HUES48 (cell line): ENCODE measurements around the gene TJAP1.

Experiments
- H3K27ac ChIP-seq: one replicate; pipeline ENCODE4 v1.7.0; 2013; ENCODE audit warnings: low read depth, low read length, inconsistent platforms
- H3K27me3 ChIP-seq: 2 replicates; pipeline ENCODE4 v1.6.1; 2013; ENCODE audit warnings: mild to moderate bottlenecking, low read length; ENCODE audit not compliant: control insufficient read depth, insufficient read depth
- H3K36me3 ChIP-seq: 2 replicates; pipeline ENCODE4 v1.6.1; 2013; ENCODE audit warnings: low read length; ENCODE audit not compliant: control insufficient read depth, insufficient read depth
- H3K4me1 ChIP-seq: 2 replicates; pipeline ENCODE4 v1.6.1; 2013; ENCODE audit warnings: mild to moderate bottlenecking, low read length; ENCODE audit not compliant: control insufficient read depth, insufficient read depth
- H3K4me3 ChIP-seq: 2 replicates; pipeline ENCODE4 v1.5.1; 2013; ENCODE audit warnings: mild to moderate bottlenecking, low read depth, low read length
- H3K9ac ChIP-seq: 2 replicates; pipeline ENCODE4 v1.6.1; 2013; ENCODE audit warnings: mild to moderate bottlenecking, low read depth, low read length, moderate library complexity
- H3K9me3 ChIP-seq: 2 replicates; pipeline ENCODE4 v1.6.1; 2013; ENCODE audit warnings: low read length; ENCODE audit not compliant: control insufficient read depth, insufficient read depth

The TJAP1 gene

DNA sequence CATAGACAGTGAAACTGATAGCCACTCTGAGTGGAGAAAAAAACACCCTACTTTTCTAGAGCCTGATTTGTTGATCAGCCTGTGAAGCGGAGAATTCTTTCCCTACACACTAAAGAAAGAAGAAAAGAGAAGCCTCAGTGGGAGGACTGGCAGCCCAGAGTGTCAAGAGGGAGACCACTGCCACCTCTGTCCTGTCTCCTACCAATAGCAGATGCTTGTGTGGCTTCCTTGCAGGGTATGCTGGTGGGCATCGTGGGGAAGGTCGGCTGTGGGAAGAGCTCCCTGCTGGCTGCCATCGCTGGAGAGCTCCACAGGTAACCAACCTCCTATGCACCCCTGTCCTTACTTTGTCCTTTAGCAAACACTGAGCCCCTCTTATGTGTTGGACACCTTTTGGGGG lies 39.7 kb upstream of the TJAP1 start:
- H3K4me3 ChIP-seq, result no peak overlapping the region
- H3K4me1 ChIP-seq, result no peaks in the 10 kb centered on the region
- H3K36me3 ChIP-seq, result peaks cover 33% of the 10 kb centered on the region
- no peaks in the 10 kb centered on the region for H3K27me3 ChIP-seq
- H3K9ac ChIP-seq, result no peak overlapping the region
- H3K9me3 ChIP-seq, result no peaks in the 10 kb centered on the region
- no peak overlapping the region for H3K27ac ChIP-seq

DNA sequence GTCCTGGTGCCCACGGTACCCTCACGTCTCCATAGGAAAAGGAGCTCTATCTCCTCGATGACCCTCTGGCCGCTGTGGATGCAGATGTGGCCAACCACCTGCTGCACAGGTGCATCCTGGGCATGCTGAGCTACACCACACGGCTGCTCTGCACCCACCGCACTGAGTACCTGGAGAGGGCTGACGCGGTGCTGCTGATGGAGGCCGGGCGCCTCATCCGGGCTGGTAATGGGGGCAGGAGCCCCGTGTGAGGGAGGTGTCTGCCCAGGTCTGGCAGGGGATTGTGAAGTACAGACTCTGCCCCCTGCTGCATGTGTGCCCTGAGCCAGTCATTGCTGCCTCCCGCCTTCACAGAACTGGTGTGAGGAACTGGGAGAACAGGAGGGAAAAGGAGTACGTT lies 34.4 kb upstream of the TJAP1 start:
- Histone ChIP-seq H3K27ac (no peak overlapping the region), H3K9me3 (no peaks in the 10 kb centered on the region), H3K4me3 (no peak overlapping the region), H3K4me1 (no peaks in the 10 kb centered on the region), H3K36me3 (peaks cover 56% of the 10 kb centered on the region), H3K27me3 (no peaks in the 10 kb centered on the region), H3K9ac (no peak overlapping the region)

DNA sequence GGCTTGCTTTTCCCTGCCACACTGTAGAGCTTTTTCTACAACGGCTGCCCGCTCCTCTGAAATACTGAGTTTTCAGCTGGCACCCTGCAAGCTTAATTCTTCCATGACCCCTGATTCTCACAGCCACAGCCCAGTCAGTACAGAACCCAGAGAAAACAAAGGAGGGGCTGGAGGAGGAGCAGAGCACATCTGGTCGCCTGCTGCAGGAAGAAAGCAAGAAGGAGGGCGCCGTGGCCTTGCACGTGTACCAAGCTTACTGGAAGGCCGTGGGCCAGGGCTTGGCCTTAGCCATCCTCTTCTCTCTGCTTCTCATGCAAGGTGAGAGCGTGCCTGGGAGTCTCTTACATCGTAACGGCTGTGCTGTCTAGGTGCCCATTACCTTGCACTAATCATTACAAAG lies 33.3 kb upstream of the TJAP1 start:
- no peaks in the 10 kb centered on the region for H3K9me3 ChIP-seq
- no peaks in the 10 kb centered on the region for H3K27me3 ChIP-seq
- no peak overlapping the region for H3K27ac ChIP-seq
- no peaks in the 10 kb centered on the region for H3K4me1 ChIP-seq
- H3K36me3 ChIP-seq, result peaks cover 63% of the 10 kb centered on the region
- no peak overlapping the region for H3K9ac ChIP-seq
- H3K4me3 ChIP-seq, result no peak overlapping the region

DNA sequence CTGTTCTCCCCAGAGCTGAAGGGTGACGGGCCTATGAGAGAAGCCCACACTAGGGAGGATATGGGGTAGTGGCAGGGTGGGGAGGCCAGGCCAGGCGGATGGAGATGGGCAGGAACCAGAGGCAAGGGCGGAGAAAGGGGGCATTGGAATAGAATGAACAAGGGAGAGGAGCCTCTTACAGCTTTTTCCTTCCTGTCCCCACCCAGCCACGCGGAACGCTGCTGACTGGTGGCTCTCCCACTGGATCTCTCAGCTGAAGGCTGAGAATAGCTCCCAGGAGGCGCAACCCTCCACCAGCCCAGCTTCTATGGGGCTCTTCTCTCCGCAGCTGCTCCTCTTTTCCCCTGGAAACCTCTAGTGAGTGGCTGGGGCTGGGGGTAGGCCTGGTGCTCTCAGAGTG lies 32.8 kb upstream of the TJAP1 start:
- no peak overlapping the region for H3K9ac ChIP-seq
- H3K27me3 ChIP-seq, result no peaks in the 10 kb centered on the region
- no peak overlapping the region for H3K4me3 ChIP-seq
- H3K9me3 ChIP-seq, result no peaks in the 10 kb centered on the region
- no peaks in the 10 kb centered on the region for H3K4me1 ChIP-seq
- peaks cover 69% of the 10 kb centered on the region for H3K36me3 ChIP-seq
- H3K27ac ChIP-seq, result no peak overlapping the region

DNA sequence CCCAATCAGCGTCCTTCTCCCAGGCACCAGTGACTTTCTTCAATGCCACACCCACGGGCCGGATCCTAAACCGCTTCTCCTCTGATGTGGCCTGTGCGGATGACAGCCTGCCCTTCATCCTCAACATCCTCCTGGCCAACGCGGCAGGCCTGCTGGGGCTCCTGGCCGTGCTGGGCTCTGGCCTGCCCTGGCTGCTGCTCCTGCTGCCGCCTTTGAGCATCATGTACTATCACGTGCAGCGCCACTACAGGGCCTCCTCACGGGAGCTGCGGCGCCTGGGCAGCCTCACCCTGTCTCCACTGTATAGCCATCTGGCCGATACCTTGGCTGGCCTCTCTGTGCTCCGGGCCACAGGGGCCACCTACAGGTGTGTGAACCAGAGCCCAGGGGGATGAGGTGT lies 31.8 kb upstream of the TJAP1 start:
- Histone ChIP-seq H3K36me3 (peaks cover 79% of the 10 kb centered on the region), H3K9ac (no peak overlapping the region), H3K27me3 (no peaks in the 10 kb centered on the region), H3K27ac (no peak overlapping the region), H3K9me3 (no peaks in the 10 kb centered on the region), H3K4me1 (no peaks in the 10 kb centered on the region), H3K4me3 (no peak overlapping the region)

DNA sequence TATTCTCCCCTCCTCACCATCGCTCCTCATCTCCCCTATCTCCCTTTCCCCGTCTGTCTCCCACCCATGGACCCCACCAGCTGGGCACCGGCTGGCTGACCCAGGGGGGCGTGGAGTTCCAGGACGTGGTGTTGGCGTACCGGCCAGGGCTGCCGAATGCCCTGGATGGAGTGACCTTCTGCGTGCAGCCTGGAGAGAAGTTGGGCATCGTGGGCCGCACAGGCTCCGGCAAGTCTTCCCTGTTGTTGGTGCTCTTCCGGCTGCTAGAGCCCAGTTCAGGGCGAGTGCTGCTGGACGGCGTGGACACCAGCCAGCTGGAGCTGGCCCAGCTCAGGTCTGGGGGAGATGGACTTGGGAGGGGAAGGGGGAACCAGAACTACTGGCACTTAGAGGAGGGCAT lies 29.8 kb upstream of the TJAP1 start:
- Histone ChIP-seq H3K9ac (no peak overlapping the region), H3K27me3 (no peaks in the 10 kb centered on the region), H3K36me3 (peaks cover 74% of the 10 kb centered on the region), H3K4me1 (no peaks in the 10 kb centered on the region), H3K4me3 (no peak overlapping the region), H3K27ac (no peak overlapping the region), H3K9me3 (no peaks in the 10 kb centered on the region)

DNA sequence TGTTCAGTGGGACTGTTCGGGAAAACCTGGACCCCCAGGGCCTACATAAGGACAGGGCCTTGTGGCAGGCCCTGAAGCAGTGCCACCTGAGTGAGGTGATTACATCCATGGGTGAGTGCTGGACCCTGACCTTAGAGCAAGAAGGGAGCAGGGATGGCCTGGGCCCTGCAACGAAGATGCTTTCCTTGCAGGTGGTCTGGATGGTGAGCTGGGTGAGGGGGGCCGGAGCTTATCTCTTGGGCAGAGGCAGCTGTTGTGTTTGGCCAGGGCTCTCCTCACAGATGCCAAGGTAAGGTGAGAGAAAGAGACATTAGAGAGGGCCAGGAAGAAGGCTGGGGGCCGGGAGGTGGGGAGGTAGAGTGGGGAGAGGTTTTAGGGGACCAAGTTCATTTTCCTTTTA lies 28.5 kb upstream of the TJAP1 start:
- Histone ChIP-seq H3K27me3 (peaks cover 3% of the 10 kb centered on the region; the same call in 1 of the 2 replicates), H3K9ac (no peak overlapping the region), H3K36me3 (peaks cover 64% of the 10 kb centered on the region), H3K4me3 (no peak overlapping the region), H3K4me1 (no peaks in the 10 kb centered on the region), H3K9me3 (no peaks in the 10 kb centered on the region), H3K27ac (no peak overlapping the region)

DNA sequence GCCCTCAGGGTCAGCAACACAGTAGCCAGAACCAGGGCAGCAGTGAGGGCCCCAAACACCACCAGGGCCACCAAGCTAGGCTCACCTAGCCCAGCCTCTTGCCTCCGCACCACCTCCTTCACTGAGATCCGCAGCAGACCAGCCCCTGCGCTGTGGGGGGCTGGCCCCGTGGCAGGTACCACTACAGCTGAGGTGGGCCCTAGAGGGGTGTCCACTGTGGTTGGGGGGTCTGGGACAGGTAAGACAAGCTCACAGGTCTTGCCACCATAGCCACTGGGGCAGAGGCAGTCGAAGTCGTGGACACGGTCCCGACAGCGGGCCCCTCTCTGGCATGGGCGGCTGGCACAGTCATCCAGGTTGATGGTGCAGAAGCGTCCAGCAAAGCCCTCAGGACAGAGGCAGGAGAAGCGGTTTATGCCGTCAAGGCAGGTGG lies 26.7 kb upstream of the TJAP1 start:
- Histone ChIP-seq H3K36me3 (peaks cover 47% of the 10 kb centered on the region), H3K4me3 (no peak overlapping the region), H3K9me3 (no peaks in the 10 kb centered on the region), H3K27ac (no peak overlapping the region), H3K27me3 (peaks cover 18% of the 10 kb centered on the region), H3K4me1 (0 out of 2 replicates have a peak, but pooled peaks cover 2% of the 10 kb centered on the region), H3K9ac (no peak overlapping the region)

DNA sequence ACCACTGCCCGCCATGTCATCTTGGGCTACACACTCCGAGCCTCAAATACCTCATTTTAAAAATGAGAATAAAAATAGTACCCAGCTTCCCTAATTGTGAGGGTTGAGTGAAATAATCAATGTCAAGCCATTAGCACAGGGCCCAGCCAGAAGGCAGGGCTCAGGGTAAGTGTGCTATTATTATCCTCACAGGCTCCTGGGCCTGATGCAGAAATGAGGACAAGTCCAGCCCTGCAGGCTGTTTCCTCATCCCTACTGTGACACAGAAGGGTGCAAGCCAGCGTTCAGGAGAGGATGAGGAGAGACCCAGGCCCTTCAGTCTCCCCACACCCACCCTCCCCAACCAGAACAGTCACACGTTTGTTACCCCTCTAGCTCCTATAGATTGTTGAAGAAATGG lies 26.0 kb upstream of the TJAP1 start:
- no peak overlapping the region for H3K4me3 ChIP-seq
- H3K36me3 ChIP-seq, result peaks cover 42% of the 10 kb centered on the region
- peaks cover 25% of the 10 kb centered on the region for H3K27me3 ChIP-seq
- H3K27ac ChIP-seq, result no peak overlapping the region
- no peaks in the 10 kb centered on the region for H3K9me3 ChIP-seq
- no peak overlapping the region for H3K9ac ChIP-seq
- 0 out of 2 replicates have a peak, but pooled peaks cover 2% of the 10 kb centered on the region for H3K4me1 ChIP-seq

DNA sequence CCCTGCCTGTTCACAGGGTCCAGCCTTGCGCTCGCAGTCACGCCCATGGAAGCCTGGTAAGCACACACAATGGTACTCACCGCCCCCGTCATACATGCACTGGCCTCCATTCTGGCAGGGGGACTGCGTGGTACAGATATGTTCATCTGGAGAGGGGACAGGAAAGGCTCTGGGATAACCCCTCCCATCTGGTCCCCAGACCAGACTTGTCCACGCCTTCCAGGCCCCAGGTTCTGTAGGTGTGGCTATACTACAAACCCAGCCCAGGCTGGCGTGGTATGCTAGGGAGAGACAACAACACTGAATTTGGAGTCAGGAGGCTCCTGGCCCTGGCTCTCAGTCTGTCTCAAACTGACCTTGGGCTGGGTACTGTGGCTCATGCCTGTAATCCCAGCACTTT lies 25.4 kb upstream of the TJAP1 start:
- Histone ChIP-seq H3K4me3 (no peak overlapping the region), H3K27ac (no peak overlapping the region), H3K36me3 (peaks cover 42% of the 10 kb centered on the region), H3K9ac (no peak overlapping the region), H3K9me3 (no peaks in the 10 kb centered on the region), H3K4me1 (0 out of 2 replicates have a peak, but pooled peaks cover 2% of the 10 kb centered on the region), H3K27me3 (peaks cover 31% of the 10 kb centered on the region)

DNA sequence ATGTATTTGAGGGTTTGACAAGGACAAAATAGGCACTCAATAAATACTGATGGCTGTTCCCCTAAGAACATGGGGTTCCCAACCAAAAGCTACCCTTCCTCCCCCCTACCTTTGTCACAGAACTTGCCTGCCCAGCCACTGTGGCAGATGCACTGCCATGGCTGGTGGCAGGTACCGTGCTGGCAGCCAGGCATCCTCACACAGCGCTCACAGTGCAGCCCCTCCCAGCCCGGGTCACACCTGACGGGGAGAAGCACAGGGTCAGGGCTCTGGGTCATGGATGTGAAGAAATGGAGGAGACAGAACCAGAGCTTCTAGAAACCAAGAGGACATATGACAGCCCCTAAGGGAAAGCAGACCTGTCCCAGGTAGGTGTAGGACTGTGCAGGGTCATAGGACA lies 24.5 kb upstream of the TJAP1 start:
- Histone ChIP-seq H3K27me3 (peaks cover 36% of the 10 kb centered on the region), H3K4me1 (0 out of 2 replicates have a peak, but pooled peaks cover 2% of the 10 kb centered on the region), H3K27ac (no peak overlapping the region), H3K36me3 (peaks cover 33% of the 10 kb centered on the region), H3K4me3 (no peak overlapping the region), H3K9ac (no peak overlapping the region), H3K9me3 (no peaks in the 10 kb centered on the region)

DNA sequence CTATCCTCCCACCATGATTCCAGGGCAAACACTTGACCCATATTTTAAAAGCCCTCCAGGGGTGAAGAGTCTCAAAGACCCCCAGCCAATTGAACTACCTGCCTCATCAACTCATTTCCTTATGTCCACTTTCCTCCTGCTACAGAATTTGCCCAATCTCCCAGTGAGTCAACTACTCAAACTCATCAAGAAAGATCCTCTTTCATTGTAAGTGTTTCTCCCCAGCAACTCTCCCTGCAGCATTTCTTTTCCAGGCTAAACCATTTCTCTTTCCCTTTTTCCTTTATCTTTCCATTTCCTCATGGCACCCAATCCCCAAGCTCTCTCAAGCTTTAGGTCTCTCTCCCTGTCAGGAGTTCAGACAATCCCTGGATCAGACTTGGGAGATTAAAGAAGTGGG lies 23.5 kb upstream of the TJAP1 start:
- H3K36me3 ChIP-seq, result peaks cover 24% of the 10 kb centered on the region
- no peaks in the 10 kb centered on the region for H3K9me3 ChIP-seq
- H3K4me3 ChIP-seq, result no peak overlapping the region
- no peak overlapping the region for H3K27ac ChIP-seq
- H3K27me3 ChIP-seq, result peaks cover 36% of the 10 kb centered on the region
- H3K9ac ChIP-seq, result no peak overlapping the region
- H3K4me1 ChIP-seq, result 0 out of 2 replicates have a peak, but pooled peaks cover 2% of the 10 kb centered on the region
